T-helper 1 cell (primary cell): ENCODE data around the gene SLC29A2.
A peak's percentile ranks its signal among the peaks of the same experiment; 100 is the strongest.

ENCODE experiments used
- DNase-seq, 5 donors: peaks; one replicate each; pipeline ENCODE4 v3.0.0-alpha.2; 2012 to 2020

SLC29A2 gene

GRCh38 chr11:66315921-66316811 is 55.4 kb downstream of the SLC29A2 start:
- DNase-seq, result no peak

- DNase-seq, result no peak
Observed at GRCh38 chr11:66315498-66315885, 56.1 kb downstream of the SLC29A2 start.

- DNase-seq, result no peak
Observed at GRCh38 chr11:66314561-66315497, 56.7 kb downstream of the SLC29A2 start.

- DNase-seq, result no peak
Observed at GRCh38 chr11:66314186-66314501, 57.4 kb downstream of the SLC29A2 start.

- DNase-seq, result no peak
Observed at GRCh38 chr11:66313321-66314185, 58.0 kb downstream of the SLC29A2 start.

- DNase-seq, result peak; percentile 97 to 100 (median 98)
Observed at GRCh38 chr11:66312549-66313320, 58.8 kb downstream of the SLC29A2 start.
